Natural killer cell treated with Interleukin-12 subunit alpha and Interleukin-12 subunit beta and Interleukin-15 and Interleukin-18, amount 100 ng/mL, for 72 hours (primary cell): ENCODE measurements around the gene AQP12A. TPM values are rescaled to one million over a fixed set of nuclear protein-coding genes. Genes with fewer than 3 reads are reported as not detected.
A peak's percentile ranks its signal among the peaks of the same experiment; 100 is the strongest.

Experiments
- ATAC-seq, 2 donors: fragments of 150-1000 bp; cut with Tn5 transposase in 1 of 2; sonication (Bioruptor Pico), chemical (Tn5 transposase) in 1 of 2; 2 replicates each; pipeline ENCODE4 v1.10.0; 2021
- DNase-seq: peaks from one replicate; pipeline ENCODE4 v3.0.0; 2022; ENCODE audit warnings: low spot score
- H3K27ac Mint-ChIP-seq, 2 donors: 1 replicate in 1 of 2; 2 replicates in 1 of 2; pipeline ENCODE4 v1.8.0; 2022; ENCODE audit warnings: mixed read lengths in 2 of 2, mild to moderate bottlenecking in 1 of 2, moderate library complexity in 1 of 2
- H3K27me3 Mint-ChIP-seq, 2 donors: 1 replicate in 1 of 2; 2 replicates in 1 of 2; pipeline ENCODE4 v1.8.0; 2022; ENCODE audit warnings: mixed read lengths in 2 of 2
- H3K36me3 Mint-ChIP-seq: one replicate; pipeline ENCODE4 v1.8.0; 2022; ENCODE audit warnings: mixed read lengths
- H3K4me1 Mint-ChIP-seq, 2 donors: 1 replicate in 1 of 2; 2 replicates in 1 of 2; pipeline ENCODE4 v1.8.0; 2022; ENCODE audit warnings: low read depth in 2 of 2, mixed read lengths in 2 of 2, mild to moderate bottlenecking in 1 of 2
- H3K4me3 Mint-ChIP-seq: one replicate; pipeline ENCODE4 v1.8.0; 2022; ENCODE audit warnings: mixed read lengths
- H3K9me3 Mint-ChIP-seq: 2 replicates; pipeline ENCODE4 v1.8.0; 2022; ENCODE audit warnings: mixed read lengths
- total RNA-seq, 2 donors: library from RNA; stranded (reverse); gene quantifications; one replicate each; pipeline ENCODE4 v1.2.3, GENCODE V29; 2022

The AQP12A gene
- total RNA-seq, 2 donors from 2014 or later = not detected

- H3K9me3 Mint-ChIP-seq = no peaks in the 10 kb centered on the region
- H3K27ac Mint-ChIP-seq = no peak overlapping the region
- H3K36me3 Mint-ChIP-seq = no peaks in the 10 kb centered on the region
- peaks cover 0 to 2% of the 10 kb centered on the region in 2 donors for H3K27me3 Mint-ChIP-seq
- no peak overlapping the region for H3K4me3 Mint-ChIP-seq
- no peaks in the 10 kb centered on the region for H3K4me1 Mint-ChIP-seq
- DNase-seq = no peak
- ATAC-seq = no peak
Observed at GRCh38 chr2:240733803-240734495, 42.3 kb downstream of the AQP12A start.

GRCh38 chr2:240734756-240735155 is 43.1 kb downstream of the AQP12A start:
- ATAC-seq = peak in 1 of 2 donors; percentile 21
- no peak overlapping the region for H3K27ac Mint-ChIP-seq
- peaks cover 0 to 7% of the 10 kb centered on the region in 2 donors for H3K27me3 Mint-ChIP-seq
- H3K4me3 Mint-ChIP-seq = no peak overlapping the region
- no peaks in the 10 kb centered on the region for H3K9me3 Mint-ChIP-seq
- DNase-seq = no peak
- no peaks in the 10 kb centered on the region for H3K4me1 Mint-ChIP-seq
- no peaks in the 10 kb centered on the region for H3K36me3 Mint-ChIP-seq

GRCh38 chr2:240735476-240735875 is 43.8 kb downstream of the AQP12A start:
- no peaks in the 10 kb centered on the region for H3K9me3 Mint-ChIP-seq
- no peak overlapping the region for H3K27ac Mint-ChIP-seq
- H3K4me3 Mint-ChIP-seq = no peak overlapping the region
- ATAC-seq = no peak
- H3K27me3 Mint-ChIP-seq = peaks cover 0 to 7% of the 10 kb centered on the region in 2 donors
- no peaks in the 10 kb centered on the region for H3K36me3 Mint-ChIP-seq
- no peaks in the 10 kb centered on the region for H3K4me1 Mint-ChIP-seq
- DNase-seq = no peak

GRCh38 chr2:240736281-240737250 is 44.9 kb downstream of the AQP12A start:
- no peaks in the 10 kb centered on the region for H3K36me3 Mint-ChIP-seq
- H3K9me3 Mint-ChIP-seq = no peaks in the 10 kb centered on the region
- no peak for DNase-seq
- H3K4me3 Mint-ChIP-seq = no peak overlapping the region
- H3K27ac Mint-ChIP-seq = no peak overlapping the region
- peak in 1 of 2 donors; percentile 7 for ATAC-seq
- H3K27me3 Mint-ChIP-seq = peaks cover 0 to 7% of the 10 kb centered on the region in 2 donors
- H3K4me1 Mint-ChIP-seq = no peaks in the 10 kb centered on the region

- DNase-seq (no peak), ATAC-seq (no peak)
- H3K36me3 Mint-ChIP-seq = no peaks in the 10 kb centered on the region
- peaks cover 0 to 7% of the 10 kb centered on the region in 2 donors for H3K27me3 Mint-ChIP-seq
- H3K4me1 Mint-ChIP-seq = no peaks in the 10 kb centered on the region
- H3K9me3 Mint-ChIP-seq = no peaks in the 10 kb centered on the region
- no peak overlapping the region for H3K27ac Mint-ChIP-seq
- H3K4me3 Mint-ChIP-seq = no peak overlapping the region
Observed at GRCh38 chr2:240737512-240737911, 45.8 kb downstream of the AQP12A start.

- no peaks in the 10 kb centered on the region for H3K36me3 Mint-ChIP-seq
Observed at GRCh38 chr2:240737958-240738357, 46.3 kb downstream of the AQP12A start.

GRCh38 chr2:240739797-240740196 is 48.1 kb downstream of the AQP12A start:
- no peaks in the 10 kb centered on the region for H3K36me3 Mint-ChIP-seq
- H3K4me1 Mint-ChIP-seq = no peaks in the 10 kb centered on the region
- H3K9me3 Mint-ChIP-seq = no peaks in the 10 kb centered on the region
- peaks cover 0 to 7% of the 10 kb centered on the region in 2 donors for H3K27me3 Mint-ChIP-seq
- DNase-seq (no peak), ATAC-seq (no peak)
- H3K27ac Mint-ChIP-seq = no peak overlapping the region
- H3K4me3 Mint-ChIP-seq = no peak overlapping the region

More at GRCh38 chr2:240737958-240738357, 46.3 kb downstream of the AQP12A start:
- H3K9me3 Mint-ChIP-seq = no peaks in the 10 kb centered on the region
- no peak overlapping the region for H3K27ac Mint-ChIP-seq
- DNase-seq (no peak), ATAC-seq (no peak)
- peaks cover 0 to 7% of the 10 kb centered on the region in 2 donors for H3K27me3 Mint-ChIP-seq
- H3K4me3 Mint-ChIP-seq = no peak overlapping the region
- no peaks in the 10 kb centered on the region for H3K4me1 Mint-ChIP-seq

GRCh38 chr2:240741091-240741490 is 49.4 kb downstream of the AQP12A start:
- peaks cover 0 to 7% of the 10 kb centered on the region in 2 donors for H3K27me3 Mint-ChIP-seq
- no peaks in the 10 kb centered on the region for H3K4me1 Mint-ChIP-seq
- H3K36me3 Mint-ChIP-seq = no peaks in the 10 kb centered on the region
- no peak for ATAC-seq
- no peaks in the 10 kb centered on the region for H3K9me3 Mint-ChIP-seq
- DNase-seq = no peak
- no peak overlapping the region for H3K27ac Mint-ChIP-seq
- no peak overlapping the region for H3K4me3 Mint-ChIP-seq

GRCh38 chr2:240742602-240743095 is 51.0 kb downstream of the AQP12A start:
- DNase-seq = no peak
- Mint-ChIP-seq H3K27ac (no peak overlapping the region), H3K36me3 (no peaks in the 10 kb centered on the region), H3K27me3 (peaks cover 0 to 7% of the 10 kb centered on the region in 2 donors), H3K4me1 (no peaks in the 10 kb centered on the region), H3K4me3 (no peak overlapping the region), H3K9me3 (no peaks in the 10 kb centered on the region)
- no peak for ATAC-seq

- Mint-ChIP-seq H3K36me3 (no peaks in the 10 kb centered on the region), H3K4me3 (no peak overlapping the region), H3K4me1 (no peaks in the 10 kb centered on the region), H3K27ac (no peak overlapping the region), H3K9me3 (no peaks in the 10 kb centered on the region), H3K27me3 (no peaks in the 10 kb centered on the region)
- ATAC-seq = no peak
- no peak for DNase-seq
Observed at GRCh38 chr2:240745456-240745855, 53.8 kb downstream of the AQP12A start.

- Mint-ChIP-seq H3K9me3 (no peaks in the 10 kb centered on the region), H3K4me3 (no peak overlapping the region), H3K27me3 (no peaks in the 10 kb centered on the region), H3K36me3 (no peaks in the 10 kb centered on the region), H3K27ac (no peak overlapping the region), H3K4me1 (no peaks in the 10 kb centered on the region)
- ATAC-seq (no peak), DNase-seq (no peak)
Observed at GRCh38 chr2:240745962-240746361, 54.3 kb downstream of the AQP12A start.

- H3K27me3 Mint-ChIP-seq = no peaks in the 10 kb centered on the region
- no peaks in the 10 kb centered on the region for H3K9me3 Mint-ChIP-seq
- no peak overlapping the region for H3K27ac Mint-ChIP-seq
- no peaks in the 10 kb centered on the region for H3K4me1 Mint-ChIP-seq
- H3K36me3 Mint-ChIP-seq = no peaks in the 10 kb centered on the region
- H3K4me3 Mint-ChIP-seq = no peak overlapping the region
- no peak for ATAC-seq
- DNase-seq = no peak
Observed at GRCh38 chr2:240746671-240747070, 55.0 kb downstream of the AQP12A start.

- ATAC-seq = no peak
- Mint-ChIP-seq H3K4me3 (no peak overlapping the region), H3K9me3 (no peaks in the 10 kb centered on the region)
Observed at GRCh38 chr2:240747256-240747655, 55.6 kb downstream of the AQP12A start.

More at GRCh38 chr2:240747256-240747655, 55.6 kb downstream of the AQP12A start:
- Mint-ChIP-seq H3K27me3 (no peaks in the 10 kb centered on the region), H3K27ac (no peak overlapping the region), H3K4me1 (no peaks in the 10 kb centered on the region), H3K36me3 (no peaks in the 10 kb centered on the region)
- DNase-seq = no peak
